SK-N-SH (cell line): ENCODE measurements around the gene HHAT. TPM values are rescaled to one million over a fixed set of nuclear protein-coding genes. Genes with fewer than 3 reads are reported as not detected.

ENCODE experiments used
- CTCF ChIA-PET: fragments of 300-600, 350-600 bp; formaldehyde crosslinking; extraction: SDS; loops from one replicate; lab custom pipeline; 2021; lab: Yijun Ruan, JAX
- POLR2A ChIA-PET: fragments of 350-600 bp; sonication (Branson Sonifier 250); formaldehyde crosslinking; extraction: SDS; loops from one replicate; lab custom pipeline; 2020; ENCODE audit warnings: antibody characterized with exemption, inconsistent platforms; lab: Yijun Ruan, JAX
- DNase-seq: peaks from one replicate; pipeline ENCODE4 v3.0.0; 2012
- H2AFZ ChIP-seq: fragments of 200-600 bp; sonication (generic); 2 replicates; pipeline ENCODE4 v1.8.1; 2016; ENCODE audit warnings: antibody characterized with exemption, mild to moderate bottlenecking, low read depth
- H3F3A ChIP-seq: fragments of 200-600 bp; sonication (generic); replicated peaks from 2 replicates; pipeline ENCODE3; 2016; ENCODE audit warnings: antibody characterized with exemption, mild to moderate bottlenecking; ENCODE audit not compliant: insufficient read depth
- H3K27ac ChIP-seq, 2 experiments: fragments of 200-500 bp in 1 of 2; fragments of 200-600 bp in 1 of 2; sonication (Bioruptor generic) in 1 of 2; sonication (generic), shearing (Covaris generic) in 1 of 2; 2 replicates each; pipeline versions ENCODE4 v1.5.1 to v1.6.1; 2014 to 2016; ENCODE audit warnings: low read depth in 2 of 2, inconsistent platforms in 1 of 2, low read length in 1 of 2, mild to moderate bottlenecking in 1 of 2, mixed read lengths in 1 of 2
- H3K27me3 ChIP-seq: fragments of 200-600 bp; sonication (generic), shearing (Covaris generic); 2 replicates; pipeline ENCODE4 v1.6.1; 2016; ENCODE audit warnings: mixed run types; ENCODE audit not compliant: insufficient read depth
- H3K36me3 ChIP-seq, 2 experiments: fragments of 200-500 bp in 1 of 2; fragments of 200-600 bp in 1 of 2; sonication (Bioruptor generic) in 1 of 2; sonication (generic) in 1 of 2; replicated peaks in 1 of 2; 2 replicates each; pipeline versions ENCODE3 to v1.5.1; 2014 to 2016; ENCODE audit warnings: low read length in 1 of 2, mild to moderate bottlenecking in 1 of 2; ENCODE audit not compliant: insufficient read depth in 2 of 2, control insufficient read depth in 1 of 2
- H3K4me1 ChIP-seq, 2 experiments: fragments of 200-500 bp in 1 of 2; fragments of 200-600 bp in 1 of 2; sonication (Bioruptor generic) in 1 of 2; sonication (generic), shearing (Covaris generic) in 1 of 2; 2 replicates each; pipeline versions ENCODE4 v1.5.1 to v1.6.1; 2014 to 2016; ENCODE audit warnings: low read depth in 1 of 2, low read length in 1 of 2, mixed run types in 1 of 2; ENCODE audit not compliant: insufficient read depth in 2 of 2, control insufficient read depth in 1 of 2
- H3K4me2 ChIP-seq: fragments of 200-600 bp; sonication (generic), shearing (Covaris generic); 2 replicates; pipeline ENCODE4 v1.6.1; 2017; ENCODE audit warnings: mixed run types
- H3K4me3 ChIP-seq, 2 experiments: fragments of 200-500 bp in 1 of 2; fragments of 200-600 bp in 1 of 2; sonication (Bioruptor generic) in 1 of 2; sonication (generic), shearing (Covaris generic) in 1 of 2; 2 replicates each; pipeline versions ENCODE4 v1.5.1 to v1.8.1; 2014 to 2016; ENCODE audit warnings: low read depth in 2 of 2, inconsistent platforms in 1 of 2, low read length in 1 of 2, mild to moderate bottlenecking in 1 of 2, mixed read lengths in 1 of 2, moderate library complexity in 1 of 2
- H3K79me2 ChIP-seq: fragments of 200-600 bp; sonication (generic); 2 replicates; pipeline ENCODE4 v1.8.1; 2017; ENCODE audit warnings: mild to moderate bottlenecking; ENCODE audit not compliant: insufficient read depth
- H3K9ac ChIP-seq: fragments of 200-600 bp; sonication (generic); 2 replicates; pipeline ENCODE4 v1.6.1; 2017; ENCODE audit warnings: mixed run types
- H3K9me2 ChIP-seq: fragments of 200-600 bp; sonication (generic); 2 replicates; pipeline ENCODE4 v1.6.1; 2017; ENCODE audit warnings: mixed run types
- H3K9me3 ChIP-seq: fragments of 200-600 bp; sonication (generic); 2 replicates; pipeline ENCODE4 v1.6.1; 2017; ENCODE audit warnings: mixed run types, mild to moderate bottlenecking, moderate library complexity
- H4K20me1 ChIP-seq: fragments of 200-600 bp; sonication (generic); 2 replicates; pipeline ENCODE4 v1.6.1; 2017; ENCODE audit warnings: mild to moderate bottlenecking, mixed run types; ENCODE audit not compliant: insufficient read depth
- CHD2 ChIP-seq: fragments of 150-350 bp; IDR thresholded peaks from 2 replicates; pipeline ENCODE4 v1.6.1; 2018; ENCODE audit warnings: low read length; ENCODE audit not compliant: partially characterized antibody
- FOXJ3 ChIP-seq: sonication (generic); formaldehyde crosslinking; IDR thresholded peaks from 2 replicates; pipeline ENCODE4 v1.5.1; 2020; ENCODE audit warnings: mild to moderate bottlenecking, missing genetic modification reagents
- GATA2 ChIP-seq: sonication (generic); formaldehyde crosslinking; IDR thresholded peaks from 2 replicates; pipeline ENCODE4 v1.5.0; 2020; ENCODE audit warnings: mild to moderate bottlenecking, missing genetic modification reagents
- MEF2A ChIP-seq: IDR thresholded peaks from 2 replicates; pipeline ENCODE4 v1.4.0; 2012; ENCODE audit warnings: low read depth, borderline replicate concordance
- NFIC ChIP-seq: IDR thresholded peaks from 2 replicates; pipeline ENCODE4 v1.4.0; 2012; ENCODE audit warnings: borderline replicate concordance
- NRF1 ChIP-seq: IDR thresholded peaks from 2 replicates; pipeline ENCODE4 v1.6.1; 2012; ENCODE audit warnings: low read depth, mild to moderate bottlenecking, low read length
- RCOR1 ChIP-seq: fragments of 150-350 bp; IDR thresholded peaks from 2 replicates; pipeline ENCODE4 v1.6.1; 2017; ENCODE audit warnings: antibody characterized with exemption, low read length
- RFX5 ChIP-seq: IDR thresholded peaks from 2 replicates; pipeline ENCODE4 v1.6.1; 2012; ENCODE audit warnings: mild to moderate bottlenecking, improper control_type of control experiment, low read length
- RXRA ChIP-seq: IDR thresholded peaks from 2 replicates; pipeline ENCODE4 v1.4.0; 2012; ENCODE audit warnings: low read depth, mild to moderate bottlenecking, borderline replicate concordance
- SIN3A ChIP-seq: IDR thresholded peaks from 2 replicates; pipeline ENCODE4 v1.6.1; 2012; ENCODE audit warnings: low read depth, mild to moderate bottlenecking, low read length, moderate library complexity, borderline replicate concordance
- TEAD4 ChIP-seq: IDR thresholded peaks from 2 replicates; pipeline ENCODE4 v1.4.0; 2012; ENCODE audit warnings: mild to moderate bottlenecking, borderline replicate concordance; ENCODE audit not compliant: insufficient read depth
- WGBS: methylation state at CpG from one replicate; pipeline ENCODE4 v1.1.6; 2017; ENCODE audit warnings: low lambda C conversion rate; 5-methylcytosine and 5-hydroxymethylcytosine counted together
- polyA plus RNA-seq, 3 experiments: library from polyadenylated mRNA; depleted of rRNA; stranded (reverse); fragments of >200 nt; gene quantifications; 2 replicates each; pipeline ENCODE4 v1.2.3, GENCODE V29; 2012
- TF ChIP-seq, protein P1 (sequence below): IDR thresholded peaks from 2 replicates; pipeline ENCODE4 v1.4.0; 2012; ENCODE audit warnings: low read depth, borderline replicate concordance
- TF ChIP-seq, protein P2 (sequence below): IDR thresholded peaks from 2 replicates; pipeline ENCODE4 v1.4.0; 2012; ENCODE audit warnings: low read depth, borderline replicate concordance

HHAT gene
- polyA plus RNA-seq, 1 of the 3 experiments (the other 2 are of a cell fraction), result 8.1 TPM

DNA sequence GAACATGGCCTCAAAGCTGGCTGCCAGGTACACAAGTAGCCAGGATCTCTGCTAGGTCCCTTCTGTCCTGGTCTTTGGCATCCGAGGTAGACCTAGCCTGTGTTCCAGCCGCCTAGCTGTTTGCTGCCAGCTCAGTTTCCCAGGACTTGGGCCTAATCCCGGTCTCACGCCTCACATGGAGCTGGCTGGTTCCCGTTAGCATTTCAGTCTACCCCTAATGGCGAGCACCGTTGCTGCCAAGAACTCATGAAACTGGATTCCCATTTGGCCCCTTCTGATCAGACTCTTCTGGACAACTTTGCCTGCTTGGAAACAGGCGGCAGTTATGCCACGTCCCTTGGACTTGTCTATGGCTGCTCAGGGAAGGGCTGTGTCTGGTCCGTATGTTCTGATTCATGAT lies 26.2 kb upstream of the HHAT start:
- H3K36me3 ChIP-seq, result no peaks in the 10 kb centered on the region
- H3F3A ChIP-seq, result no peaks in the 10 kb centered on the region
- TF ChIP-seq SIN3A (no peak), RCOR1 (no peak), GATA2 (CRISPR knock-in tag) (no peak), RFX5 (no peak), MEF2A (no peak), FOXJ3 (no peak), NRF1 (no peak)
- TF ChIP-seq, protein P1, sequence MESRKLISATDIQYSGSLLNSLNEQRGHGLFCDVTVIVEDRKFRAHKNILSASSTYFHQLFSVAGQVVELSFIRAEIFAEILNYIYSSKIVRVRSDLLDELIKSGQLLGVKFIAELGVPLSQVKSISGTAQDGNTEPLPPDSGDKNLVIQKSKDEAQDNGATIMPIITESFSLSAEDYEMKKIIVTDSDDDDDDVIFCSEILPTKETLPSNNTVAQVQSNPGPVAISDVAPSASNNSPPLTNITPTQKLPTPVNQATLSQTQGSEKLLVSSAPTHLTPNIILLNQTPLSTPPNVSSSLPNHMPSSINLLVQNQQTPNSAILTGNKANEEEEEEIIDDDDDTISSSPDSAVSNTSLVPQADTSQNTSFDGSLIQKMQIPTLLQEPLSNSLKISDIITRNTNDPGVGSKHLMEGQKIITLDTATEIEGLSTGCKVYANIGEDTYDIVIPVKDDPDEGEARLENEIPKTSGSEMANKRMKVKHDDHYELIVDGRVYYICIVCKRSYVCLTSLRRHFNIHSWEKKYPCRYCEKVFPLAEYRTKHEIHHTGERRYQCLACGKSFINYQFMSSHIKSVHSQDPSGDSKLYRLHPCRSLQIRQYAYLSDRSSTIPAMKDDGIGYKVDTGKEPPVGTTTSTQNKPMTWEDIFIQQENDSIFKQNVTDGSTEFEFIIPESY, result no peak
- TF ChIP-seq, protein P2, sequence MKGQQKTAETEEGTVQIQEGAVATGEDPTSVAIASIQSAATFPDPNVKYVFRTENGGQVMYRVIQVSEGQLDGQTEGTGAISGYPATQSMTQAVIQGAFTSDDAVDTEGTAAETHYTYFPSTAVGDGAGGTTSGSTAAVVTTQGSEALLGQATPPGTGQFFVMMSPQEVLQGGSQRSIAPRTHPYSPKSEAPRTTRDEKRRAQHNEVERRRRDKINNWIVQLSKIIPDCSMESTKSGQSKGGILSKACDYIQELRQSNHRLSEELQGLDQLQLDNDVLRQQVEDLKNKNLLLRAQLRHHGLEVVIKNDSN, result no peak
- H3K79me2 ChIP-seq, result no peaks in the 10 kb centered on the region
- peaks cover 0 to 2% of the 10 kb centered on the region in 2 experiments; a peak in 1 of 4 replicates for H3K4me1 ChIP-seq
- no peaks in the 10 kb centered on the region for H3K9me2 ChIP-seq
- POLR2A ChIA-PET, result interaction anchor here (1.1 to 2.2 kb wide), 2 partner anchors 11 to 51 kb away, joined by 3 to 10 read pairs; no protein-coding TSS in a partner anchor
- H3K9ac ChIP-seq, result no peak overlapping the region
- H3K4me2 ChIP-seq, result no peak overlapping the region
- H2AFZ ChIP-seq, result no peak overlapping the region
- no peaks in the 10 kb centered on the region for H3K9me3 ChIP-seq
- no peak for DNase-seq
- H4K20me1 ChIP-seq, result no peaks in the 10 kb centered on the region
- CTCF ChIA-PET, result interaction anchor here (1.0 to 4.8 kb wide), 4 partner anchors 9 to 158 kb away, joined by 3 to 26 read pairs (median 16); no protein-coding TSS in a partner anchor
- no peak overlapping the region for H3K4me3 ChIP-seq
- 81% methylated on average over 8 of the region's 10 CpGs for WGBS
- no peaks in the 10 kb centered on the region for H3K27me3 ChIP-seq
- H3K27ac ChIP-seq, result no peak overlapping the region

DNA sequence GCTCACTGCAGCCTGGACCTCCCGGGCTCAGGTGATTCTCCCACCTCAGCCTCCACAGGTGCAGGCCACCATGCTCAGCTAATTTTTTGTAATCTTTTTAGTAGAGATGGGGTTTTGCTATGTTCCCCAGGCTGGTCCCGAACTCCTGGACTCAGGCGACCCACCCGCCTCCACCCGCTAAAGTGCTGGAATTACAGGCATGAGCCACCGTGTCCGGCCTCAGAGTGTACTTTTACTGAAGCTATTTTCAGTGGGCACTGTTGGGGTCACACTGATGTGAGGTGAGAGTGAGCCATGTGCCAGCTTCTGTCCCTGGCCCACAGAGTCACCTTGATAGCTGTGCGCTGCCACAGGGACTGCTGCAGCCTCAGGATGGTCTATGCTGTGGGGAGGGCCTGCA lies 25.3 kb upstream of the HHAT start:
- no peak overlapping the region for H3K4me3 ChIP-seq
- no peaks in the 10 kb centered on the region for H3F3A ChIP-seq
- H3K79me2 ChIP-seq, result no peaks in the 10 kb centered on the region
- POLR2A ChIA-PET, result interaction anchor here (1.1 kb wide), 1 partner anchor 52 kb away, joined by 3 read pairs; no protein-coding TSS in a partner anchor
- no peak for TF ChIP-seq NFIC
- no peak for TF ChIP-seq FOXJ3
- no peak for TF ChIP-seq TEAD4
- TF ChIP-seq RCOR1, result no peak
- TF ChIP-seq RXRA, result no peak
- no peak for TF ChIP-seq CHD2
- CTCF ChIA-PET, result interaction anchor here (0.8 to 4.8 kb wide), 5 partner anchors 8 to 230 kb away, joined by 3 to 26 read pairs (median 12); no protein-coding TSS in a partner anchor
- no peaks in the 10 kb centered on the region for H3K36me3 ChIP-seq
- no peaks in the 10 kb centered on the region for H3K27me3 ChIP-seq
- H3K9me2 ChIP-seq, result no peaks in the 10 kb centered on the region
- WGBS, result 95% methylated on average over 8 of the region's 8 CpGs
- H3K9me3 ChIP-seq, result no peaks in the 10 kb centered on the region
- no peak overlapping the region for H3K4me2 ChIP-seq
- H3K9ac ChIP-seq, result no peak overlapping the region
- no peak for DNase-seq
- H3K4me1 ChIP-seq, result peaks cover 0 to 2% of the 10 kb centered on the region in 2 experiments; a peak in 1 of 4 replicates
- no peaks in the 10 kb centered on the region for H4K20me1 ChIP-seq
- H3K27ac ChIP-seq, result no peak overlapping the region
- H2AFZ ChIP-seq, result no peak overlapping the region
